ENCODE data around the gene DCDC1.

The DCDC1 gene

DNA sequence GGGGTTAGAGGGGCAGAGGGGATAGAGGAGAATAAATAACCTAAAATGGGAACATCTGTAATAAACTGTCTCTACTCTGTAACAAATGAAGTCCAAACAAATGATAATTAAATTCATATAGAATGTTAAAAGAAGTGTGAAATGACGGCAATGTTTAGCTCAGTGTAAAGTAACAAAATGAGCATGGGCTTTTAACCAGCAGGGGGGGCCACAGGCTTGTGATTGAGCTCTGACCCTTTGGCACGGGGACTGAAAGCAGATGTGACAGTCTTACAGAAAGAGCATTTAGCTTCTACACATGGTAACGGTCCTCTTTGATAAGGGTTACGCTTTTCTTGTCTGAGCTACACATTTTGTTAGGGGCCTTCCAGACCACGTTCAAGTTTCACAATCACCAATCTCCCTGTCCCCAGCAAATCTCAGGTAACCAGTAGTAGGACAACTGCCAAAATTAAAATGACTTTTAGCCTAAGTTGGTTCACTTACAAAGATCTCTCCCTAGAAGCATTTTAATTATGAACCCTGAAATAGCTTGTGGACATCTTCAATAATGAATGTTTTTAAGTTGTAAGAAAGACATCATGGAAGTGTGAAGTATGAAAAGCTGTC, 262.5 kb downstream of the DCDC1 start:
- TF ChIP-seq, protein P1, sequence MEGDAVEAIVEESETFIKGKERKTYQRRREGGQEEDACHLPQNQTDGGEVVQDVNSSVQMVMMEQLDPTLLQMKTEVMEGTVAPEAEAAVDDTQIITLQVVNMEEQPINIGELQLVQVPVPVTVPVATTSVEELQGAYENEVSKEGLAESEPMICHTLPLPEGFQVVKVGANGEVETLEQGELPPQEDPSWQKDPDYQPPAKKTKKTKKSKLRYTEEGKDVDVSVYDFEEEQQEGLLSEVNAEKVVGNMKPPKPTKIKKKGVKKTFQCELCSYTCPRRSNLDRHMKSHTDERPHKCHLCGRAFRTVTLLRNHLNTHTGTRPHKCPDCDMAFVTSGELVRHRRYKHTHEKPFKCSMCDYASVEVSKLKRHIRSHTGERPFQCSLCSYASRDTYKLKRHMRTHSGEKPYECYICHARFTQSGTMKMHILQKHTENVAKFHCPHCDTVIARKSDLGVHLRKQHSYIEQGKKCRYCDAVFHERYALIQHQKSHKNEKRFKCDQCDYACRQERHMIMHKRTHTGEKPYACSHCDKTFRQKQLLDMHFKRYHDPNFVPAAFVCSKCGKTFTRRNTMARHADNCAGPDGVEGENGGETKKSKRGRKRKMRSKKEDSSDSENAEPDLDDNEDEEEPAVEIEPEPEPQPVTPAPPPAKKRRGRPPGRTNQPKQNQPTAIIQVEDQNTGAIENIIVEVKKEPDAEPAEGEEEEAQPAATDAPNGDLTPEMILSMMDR (IDR thresholded peaks at IDR 0.05; ENCODE audit: control insufficient read depth, insufficient read depth, low read depth, low read length, missing control alignments) = peak; percentile 17
- DNase-seq (ENCODE audit: low read depth) = no peak
- H3K4me3 ChIP-seq (ENCODE audit: control insufficient read depth, low read depth, low read length) = no peak overlapping the region

GRCh38 chr11:31106326-31106725, 263.2 kb downstream of the DCDC1 start:
- DNase-seq (ENCODE audit: low read depth) = no peak
- TF ChIP-seq, protein P1 (IDR thresholded peaks at IDR 0.05; ENCODE audit: control insufficient read depth, insufficient read depth, low read depth, low read length, missing control alignments) = no peak
- H3K4me3 ChIP-seq (ENCODE audit: control insufficient read depth, low read depth, low read length) = no peak overlapping the region

DNA sequence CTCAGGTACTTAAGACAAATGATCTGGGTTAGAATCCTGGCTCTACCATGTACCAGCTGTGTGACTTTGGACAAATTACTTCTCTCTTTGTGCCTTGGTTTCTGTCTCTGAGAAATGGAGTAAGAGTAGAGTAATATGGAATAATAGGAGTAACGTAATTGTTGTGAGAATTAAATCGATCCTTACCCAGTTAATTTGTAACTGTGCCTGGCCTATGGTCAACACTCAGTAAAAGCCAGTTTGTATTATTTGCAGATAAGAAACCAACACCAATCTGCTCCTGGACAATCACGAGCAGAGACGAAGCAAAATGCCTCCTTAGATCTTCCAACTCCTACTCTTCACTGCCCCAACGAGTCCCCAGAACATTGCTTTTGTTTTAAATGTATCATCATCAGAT, 266.7 kb downstream of the DCDC1 start:
- no peak overlapping the region for H3K4me3 ChIP-seq (ENCODE audit: control insufficient read depth, low read depth, low read length)
- TF ChIP-seq, protein P1 (IDR thresholded peaks at IDR 0.05; ENCODE audit: control insufficient read depth, insufficient read depth, low read depth, low read length, missing control alignments) = no peak

GRCh38 chr11:31102316-31102715, 267.2 kb downstream of the DCDC1 start:
- no peak for DNase-seq (ENCODE audit: low read depth)
- no peak overlapping the region for H3K4me3 ChIP-seq (ENCODE audit: control insufficient read depth, low read depth, low read length)
- TF ChIP-seq, protein P1 (IDR thresholded peaks at IDR 0.05; ENCODE audit: control insufficient read depth, insufficient read depth, low read depth, low read length, missing control alignments) = no peak

More for the DNA sequence above, 266.7 kb downstream of the DCDC1 start:
- no peak for DNase-seq (ENCODE audit: low read depth)

DNA sequence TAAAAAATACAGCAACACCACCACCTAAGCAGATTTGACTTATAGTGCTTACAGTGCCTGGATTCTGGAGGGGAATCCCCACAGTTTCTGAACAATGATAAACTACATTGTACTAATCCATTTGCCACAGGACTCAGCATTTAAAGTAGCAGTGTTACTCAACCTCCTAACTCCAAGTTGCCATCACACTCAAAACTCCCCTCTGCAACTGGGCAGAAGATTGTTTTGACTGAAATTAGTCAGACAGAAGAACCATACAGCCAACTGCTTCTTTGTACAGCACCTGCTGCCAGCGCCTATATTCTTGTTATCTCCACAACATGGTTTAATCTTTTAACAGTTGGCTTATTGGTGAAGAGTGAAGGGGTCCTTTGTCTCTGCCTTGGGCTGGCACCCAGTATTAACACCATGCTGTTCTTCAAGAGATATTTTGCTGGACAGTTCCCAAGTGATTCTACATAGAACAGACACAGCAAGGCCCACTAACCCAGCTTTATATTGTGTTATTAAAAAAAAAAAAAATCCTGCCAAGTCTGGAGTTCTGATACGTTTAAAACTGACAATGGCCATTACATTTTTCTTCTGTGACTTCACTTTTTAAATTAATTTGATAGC, 273.2 kb downstream of the DCDC1 start:
- H3K4me3 ChIP-seq (ENCODE audit: control insufficient read depth, low read depth, low read length) = no peak overlapping the region
- TF ChIP-seq, protein P1 (IDR thresholded peaks at IDR 0.05; ENCODE audit: control insufficient read depth, insufficient read depth, low read depth, low read length, missing control alignments) = no peak
- DNase-seq (ENCODE audit: low read depth) = no peak

- TF ChIP-seq, protein P1 (IDR thresholded peaks at IDR 0.05; ENCODE audit: control insufficient read depth, insufficient read depth, low read depth, low read length, missing control alignments) = no peak
- no peak for DNase-seq (ENCODE audit: low read depth)
These were observed 276.9 kb downstream of the DCDC1 start for GRCh38 chr11:31092638-31093037.

More at GRCh38 chr11:31092638-31093037, 276.9 kb downstream of the DCDC1 start:
- no peak overlapping the region for H3K4me3 ChIP-seq (ENCODE audit: control insufficient read depth, low read depth, low read length)
